Liver (tissue), 9 donors: ENCODE measurements around the gene TIAM2. TPM values are rescaled to one million over a fixed set of nuclear protein-coding genes. Genes with fewer than 3 reads are reported as not detected.

ENCODE experiments used
- DNase-seq: peaks from one replicate; pipeline ENCODE4 v3.0.0-alpha.2; 2017; ENCODE audit warnings: low spot score
- H3K27ac ChIP-seq, 2 donors: one replicate each; pipeline ENCODE4 v1.7.0; 2013; ENCODE audit warnings: inconsistent platforms in 2 of 2, low read length in 2 of 2, control low read depth in 1 of 2, low read depth in 1 of 2, mild to moderate bottlenecking in 1 of 2
- H3K27me3 ChIP-seq, 4 donors: one replicate each; pipeline versions ENCODE4 v1.6.1 to v1.7.0; 2013; ENCODE audit warnings: low read length in 3 of 4, inconsistent platforms in 1 of 4, mild to moderate bottlenecking in 1 of 4, moderate library complexity in 1 of 4; ENCODE audit not compliant: control insufficient read depth in 4 of 4, insufficient read depth in 4 of 4
- H3K36me3 ChIP-seq, 4 donors: one replicate each; pipeline versions ENCODE4 v1.6.1 to v1.7.0; 2013; ENCODE audit warnings: low read length in 3 of 4, mild to moderate bottlenecking in 3 of 4, low read depth in 1 of 4, moderate library complexity in 1 of 4; ENCODE audit not compliant: control insufficient read depth in 4 of 4, insufficient read depth in 3 of 4
- H3K4me1 ChIP-seq, 4 donors: one replicate each; pipeline versions ENCODE4 v1.6.1 to v1.7.0; 2013; ENCODE audit warnings: low read length in 3 of 4, mild to moderate bottlenecking in 3 of 4, moderate library complexity in 1 of 4; ENCODE audit not compliant: control insufficient read depth in 4 of 4, insufficient read depth in 4 of 4
- H3K4me3 ChIP-seq, 3 donors: one replicate each; pipeline versions ENCODE4 v1.6.1 to v1.7.0; 2013; ENCODE audit warnings: low read length in 3 of 3, control low read depth in 1 of 3, low read depth in 1 of 3, mild to moderate bottlenecking in 1 of 3
- H3K9ac ChIP-seq, 2 donors: one replicate each; pipeline ENCODE4 v1.7.0; 2013; ENCODE audit warnings: low read length in 2 of 2, mild to moderate bottlenecking in 2 of 2, moderate library complexity in 2 of 2, control low read depth in 1 of 2, low read depth in 1 of 2
- H3K9me3 ChIP-seq, 4 donors: one replicate each; pipeline versions ENCODE4 v1.6.1 to v1.7.0; 2013; ENCODE audit warnings: low read length in 3 of 4; ENCODE audit not compliant: control insufficient read depth in 4 of 4
- EGR1 ChIP-seq, 2 donors: IDR thresholded peaks; 2 replicates each; pipeline ENCODE4 v1.6.1; 2016 to 2018; ENCODE audit warnings: antibody characterized with exemption in 2 of 2, low read depth in 2 of 2
- FOXA1 ChIP-seq: IDR thresholded peaks from 2 replicates; pipeline ENCODE4 v1.6.1; 2016; ENCODE audit warnings: antibody characterized with exemption
- FOXA2 ChIP-seq: IDR thresholded peaks from 2 replicates; pipeline ENCODE4 v1.6.1; 2016; ENCODE audit warnings: antibody characterized with exemption
- GABPA ChIP-seq, 2 donors: IDR thresholded peaks in 1 of 2; conservative IDR thresholded peaks in 1 of 2; 2 replicates each; pipeline ENCODE4 v1.6.1; 2016; ENCODE audit warnings: antibody characterized with exemption in 2 of 2, mild to moderate bottlenecking in 1 of 2, moderate library complexity in 1 of 2
- HNF4A ChIP-seq, 2 donors: conservative IDR thresholded peaks; 2 replicates each; pipeline ENCODE4 v1.6.1; 2016; ENCODE audit warnings: antibody characterized with exemption in 2 of 2, mild to moderate bottlenecking in 2 of 2
- HNF4G ChIP-seq: IDR thresholded peaks from 2 replicates; pipeline ENCODE4 v1.6.1; 2016; ENCODE audit warnings: antibody characterized with exemption
- JUND ChIP-seq, 2 donors: IDR thresholded peaks; 2 replicates each; pipeline ENCODE4 v1.6.1; 2016; ENCODE audit warnings: antibody characterized with exemption in 2 of 2
- NR2F2 ChIP-seq: IDR thresholded peaks from 2 replicates; pipeline ENCODE4 v1.6.1; 2016; ENCODE audit warnings: antibody characterized with exemption
- RAD21 ChIP-seq, 2 donors: IDR thresholded peaks; 2 replicates each; pipeline ENCODE4 v1.6.1; 2016; ENCODE audit warnings: antibody characterized with exemption in 2 of 2, mild to moderate bottlenecking in 2 of 2
- RXRA ChIP-seq, 2 donors: IDR thresholded peaks; 2 replicates each; pipeline ENCODE4 v1.6.1; 2017 to 2018; ENCODE audit warnings: antibody characterized with exemption in 2 of 2, mild to moderate bottlenecking in 1 of 2
- SP1 ChIP-seq: IDR thresholded peaks from 2 replicates; pipeline ENCODE4 v1.6.1; 2018; ENCODE audit warnings: antibody characterized with exemption, mild to moderate bottlenecking
- TAF1 ChIP-seq: conservative IDR thresholded peaks from 2 replicates; pipeline ENCODE4 v1.6.1; 2016; ENCODE audit warnings: antibody characterized with exemption, mild to moderate bottlenecking
- YY1 ChIP-seq: IDR thresholded peaks from 2 replicates; pipeline ENCODE4 v1.6.1; 2016; ENCODE audit warnings: antibody characterized with exemption, mild to moderate bottlenecking
- WGBS: extraction: QIAGEN DNeasy Blood & Tissue Kit; methylation state at CpG from one replicate; pipeline ENCODE4 v1.1.7; 2013; 5-methylcytosine and 5-hydroxymethylcytosine counted together
- polyA plus RNA-seq, 2 donors: library from polyadenylated mRNA; stranded (reverse) in 1 of 2; unstranded in 1 of 2; fragments of 200-250 nt in 1 of 2; fragments of >200 nt in 1 of 2; fragmentation: Nextera tagmentation in 1 of 2; extraction: Ambion mirVana in 1 of 2; gene quantifications; one replicate each; pipeline versions ENCODE4 v1.2.1 to v1.2.3, GENCODE V29; 2013 to 2015
- total RNA-seq, 2 donors: library from RNA; depleted of rRNA; stranded (reverse); fragments of >200 nt; gene quantifications; one replicate each; pipeline ENCODE4 v1.2.3, GENCODE V29; 2014
- TF ChIP-seq, protein P1 (sequence below): IDR thresholded peaks from 2 replicates; pipeline ENCODE4 v1.6.1; 2016; ENCODE audit warnings: antibody characterized with exemption
- TF ChIP-seq, protein P2 (sequence below): IDR thresholded peaks from 2 replicates; pipeline ENCODE4 v1.6.1; 2016; ENCODE audit warnings: antibody characterized with exemption
- TF ChIP-seq, protein P3 (sequence below): IDR thresholded peaks from 2 replicates; pipeline ENCODE4 v1.6.1; 2016; ENCODE audit warnings: antibody characterized with exemption, mild to moderate bottlenecking
- TF ChIP-seq, protein P4 (sequence below): IDR thresholded peaks from 2 replicates; pipeline ENCODE4 v1.6.1; 2016; ENCODE audit warnings: antibody characterized with exemption
- donor health status: healthy.
- donor health status: healthy.
- donor health status: healthy.
- donor health status: healthy.
- donor health status: healthy.

TIAM2 gene
- total and polyA plus RNA-seq, 4 donors: 0.62 to 3.7 (median 2.4) TPM

DNA sequence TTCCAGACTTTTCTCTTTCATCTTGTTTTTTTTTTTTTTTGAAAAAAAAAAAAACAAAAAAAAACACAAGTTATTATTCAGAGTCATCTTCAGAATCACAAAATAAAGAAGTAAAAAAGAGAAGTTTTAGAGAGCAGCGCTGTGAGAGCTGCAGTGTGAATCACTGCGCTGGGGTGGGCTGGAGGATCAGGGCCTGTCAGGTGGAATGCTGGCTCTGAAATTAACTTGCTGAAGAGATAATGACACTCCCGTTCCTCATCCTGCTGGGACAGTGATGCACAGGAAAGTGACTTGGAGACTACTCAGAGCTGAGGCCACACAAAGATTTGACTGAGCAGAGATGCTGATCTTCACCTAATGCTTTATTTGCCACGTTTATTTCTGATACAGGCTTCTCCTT lies 226.0 kb downstream of the TIAM2 start:
- DNase-seq: no peak
- no peaks in the 10 kb centered on the region for H3K9me3 ChIP-seq
- WGBS: 74% methylated on average over 4 of the region's 4 CpGs
- no peak overlapping the region for H3K4me3 ChIP-seq
- H3K4me1 ChIP-seq: no peaks in the 10 kb centered on the region
- H3K27ac ChIP-seq: no peak overlapping the region
- no peaks in the 10 kb centered on the region for H3K36me3 ChIP-seq
- no peak overlapping the region for H3K9ac ChIP-seq
- TF ChIP-seq YY1: no peak
- TF ChIP-seq RXRA (IDR thresholded peaks at IDR 0.05): no peak
- no peak for TF ChIP-seq HNF4A (conservative IDR thresholded peaks at IDR 0.05)
- TF ChIP-seq HNF4G: no peak
- no peak for TF ChIP-seq RAD21 (IDR thresholded peaks at IDR 0.05)
- no peak for TF ChIP-seq GABPA (IDR thresholded peaks at IDR 0.05 in 1 of 2, conservative IDR thresholded peaks at IDR 0.05 in 1 of 2)
- TF ChIP-seq, protein P1, sequence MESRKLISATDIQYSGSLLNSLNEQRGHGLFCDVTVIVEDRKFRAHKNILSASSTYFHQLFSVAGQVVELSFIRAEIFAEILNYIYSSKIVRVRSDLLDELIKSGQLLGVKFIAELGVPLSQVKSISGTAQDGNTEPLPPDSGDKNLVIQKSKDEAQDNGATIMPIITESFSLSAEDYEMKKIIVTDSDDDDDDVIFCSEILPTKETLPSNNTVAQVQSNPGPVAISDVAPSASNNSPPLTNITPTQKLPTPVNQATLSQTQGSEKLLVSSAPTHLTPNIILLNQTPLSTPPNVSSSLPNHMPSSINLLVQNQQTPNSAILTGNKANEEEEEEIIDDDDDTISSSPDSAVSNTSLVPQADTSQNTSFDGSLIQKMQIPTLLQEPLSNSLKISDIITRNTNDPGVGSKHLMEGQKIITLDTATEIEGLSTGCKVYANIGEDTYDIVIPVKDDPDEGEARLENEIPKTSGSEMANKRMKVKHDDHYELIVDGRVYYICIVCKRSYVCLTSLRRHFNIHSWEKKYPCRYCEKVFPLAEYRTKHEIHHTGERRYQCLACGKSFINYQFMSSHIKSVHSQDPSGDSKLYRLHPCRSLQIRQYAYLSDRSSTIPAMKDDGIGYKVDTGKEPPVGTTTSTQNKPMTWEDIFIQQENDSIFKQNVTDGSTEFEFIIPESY: no peak
- TF ChIP-seq SP1: no peak
- no peak for TF ChIP-seq NR2F2
- TF ChIP-seq, protein P2, sequence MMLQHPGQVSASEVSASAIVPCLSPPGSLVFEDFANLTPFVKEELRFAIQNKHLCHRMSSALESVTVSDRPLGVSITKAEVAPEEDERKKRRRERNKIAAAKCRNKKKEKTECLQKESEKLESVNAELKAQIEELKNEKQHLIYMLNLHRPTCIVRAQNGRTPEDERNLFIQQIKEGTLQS: no peak
- TF ChIP-seq, protein P3, sequence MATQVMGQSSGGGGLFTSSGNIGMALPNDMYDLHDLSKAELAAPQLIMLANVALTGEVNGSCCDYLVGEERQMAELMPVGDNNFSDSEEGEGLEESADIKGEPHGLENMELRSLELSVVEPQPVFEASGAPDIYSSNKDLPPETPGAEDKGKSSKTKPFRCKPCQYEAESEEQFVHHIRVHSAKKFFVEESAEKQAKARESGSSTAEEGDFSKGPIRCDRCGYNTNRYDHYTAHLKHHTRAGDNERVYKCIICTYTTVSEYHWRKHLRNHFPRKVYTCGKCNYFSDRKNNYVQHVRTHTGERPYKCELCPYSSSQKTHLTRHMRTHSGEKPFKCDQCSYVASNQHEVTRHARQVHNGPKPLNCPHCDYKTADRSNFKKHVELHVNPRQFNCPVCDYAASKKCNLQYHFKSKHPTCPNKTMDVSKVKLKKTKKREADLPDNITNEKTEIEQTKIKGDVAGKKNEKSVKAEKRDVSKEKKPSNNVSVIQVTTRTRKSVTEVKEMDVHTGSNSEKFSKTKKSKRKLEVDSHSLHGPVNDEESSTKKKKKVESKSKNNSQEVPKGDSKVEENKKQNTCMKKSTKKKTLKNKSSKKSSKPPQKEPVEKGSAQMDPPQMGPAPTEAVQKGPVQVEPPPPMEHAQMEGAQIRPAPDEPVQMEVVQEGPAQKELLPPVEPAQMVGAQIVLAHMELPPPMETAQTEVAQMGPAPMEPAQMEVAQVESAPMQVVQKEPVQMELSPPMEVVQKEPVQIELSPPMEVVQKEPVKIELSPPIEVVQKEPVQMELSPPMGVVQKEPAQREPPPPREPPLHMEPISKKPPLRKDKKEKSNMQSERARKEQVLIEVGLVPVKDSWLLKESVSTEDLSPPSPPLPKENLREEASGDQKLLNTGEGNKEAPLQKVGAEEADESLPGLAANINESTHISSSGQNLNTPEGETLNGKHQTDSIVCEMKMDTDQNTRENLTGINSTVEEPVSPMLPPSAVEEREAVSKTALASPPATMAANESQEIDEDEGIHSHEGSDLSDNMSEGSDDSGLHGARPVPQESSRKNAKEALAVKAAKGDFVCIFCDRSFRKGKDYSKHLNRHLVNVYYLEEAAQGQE: no peak
- TF ChIP-seq FOXA1: no peak
- TF ChIP-seq, protein P4, sequence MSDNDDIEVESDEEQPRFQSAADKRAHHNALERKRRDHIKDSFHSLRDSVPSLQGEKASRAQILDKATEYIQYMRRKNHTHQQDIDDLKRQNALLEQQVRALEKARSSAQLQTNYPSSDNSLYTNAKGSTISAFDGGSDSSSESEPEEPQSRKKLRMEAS: no peak
- TF ChIP-seq JUND (IDR thresholded peaks at IDR 0.05): no peak
- no peak for TF ChIP-seq FOXA2
- no peak for TF ChIP-seq EGR1 (IDR thresholded peaks at IDR 0.05; ENCODE audit: low read depth in 2 of 2)
- TF ChIP-seq TAF1: no peak
- peaks cover 0 to 6% (median 0%) of the 10 kb centered on the region in 4 donors for H3K27me3 ChIP-seq

DNA sequence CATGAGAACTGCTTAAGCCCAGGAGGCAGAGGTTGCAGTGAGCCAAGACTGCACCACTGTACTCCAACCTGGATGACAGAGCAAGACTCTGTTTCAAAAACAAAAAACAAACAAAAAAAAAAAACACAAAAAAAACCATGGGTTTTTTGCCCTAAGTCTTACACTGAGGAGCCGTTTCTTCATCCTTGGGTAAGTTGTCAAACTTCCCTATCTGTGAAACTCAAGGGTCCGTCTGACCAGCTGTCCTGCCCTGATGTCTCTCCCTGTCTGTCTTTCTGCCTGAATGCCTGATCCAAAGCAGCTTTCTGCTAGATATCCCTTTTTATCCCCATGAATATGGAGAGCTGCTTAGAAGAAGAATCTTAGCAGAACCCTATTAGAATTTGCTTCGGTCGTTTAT lies 227.4 kb downstream of the TIAM2 start:
- H3K9ac ChIP-seq: no peak overlapping the region
- no peaks in the 10 kb centered on the region for H3K4me1 ChIP-seq
- peaks cover 0 to 2% (median 0%) of the 10 kb centered on the region in 4 donors for H3K9me3 ChIP-seq
- peaks cover 0 to 6% (median 0%) of the 10 kb centered on the region in 4 donors for H3K27me3 ChIP-seq
- H3K4me3 ChIP-seq: no peak overlapping the region
- no peaks in the 10 kb centered on the region for H3K36me3 ChIP-seq
- H3K27ac ChIP-seq: no peak overlapping the region
- 80% methylated on average over 4 of the region's 4 CpGs for WGBS
- DNase-seq: no peak
- TF ChIP-seq, protein P2: no peak
- no peak for TF ChIP-seq SP1
- no peak for TF ChIP-seq GABPA (IDR thresholded peaks at IDR 0.05 in 1 of 2, conservative IDR thresholded peaks at IDR 0.05 in 1 of 2)
- no peak for TF ChIP-seq HNF4A (conservative IDR thresholded peaks at IDR 0.05)
- TF ChIP-seq FOXA2: no peak
- TF ChIP-seq, protein P3: no peak
- TF ChIP-seq EGR1 (IDR thresholded peaks at IDR 0.05; ENCODE audit: low read depth in 2 of 2): no peak
- TF ChIP-seq, protein P4: no peak
- no peak for TF ChIP-seq HNF4G
- no peak for TF ChIP-seq FOXA1
- no peak for TF ChIP-seq RAD21 (IDR thresholded peaks at IDR 0.05)
- TF ChIP-seq JUND (IDR thresholded peaks at IDR 0.05): no peak
- TF ChIP-seq TAF1: no peak
- TF ChIP-seq, protein P1: no peak
- no peak for TF ChIP-seq NR2F2
